CD4-positive, alpha-beta memory T cell (primary cell): ENCODE results near the gene GAS2L1. TPM values are rescaled to one million over a fixed set of nuclear protein-coding genes. Genes with fewer than 3 reads are reported as not detected.

Source experiments
- microRNA-seq: library from miRNA; unstranded; fragments of <30 nt; microRNA quantifications from one replicate; pipeline ENCODE4 v1.2.0, GENCODE V29; 2021; ENCODE audit warnings: borderline replicate concordance, borderline number of aligned reads, borderline microRNAs expressed, mixed read lengths
- polyA plus RNA-seq, 2 donors: library from polyadenylated mRNA; unstranded; fragments of 300-500 nt; fragmentation: Illumina TruSeq; gene quantifications; one replicate each; pipeline ENCODE4 v1.2.3, GENCODE V29; 2021
- total RNA-seq, 2 experiments: library from RNA; stranded (reverse); gene quantifications; one replicate each; pipeline ENCODE4 v1.2.3, GENCODE V29; 2021

The GAS2L1 gene
- total and polyA plus RNA-seq, 4 experiments from 2014 or later: 0.47 to 1.2 (median 0.85) TPM

Small RNAs within 50 kb of the gene (microRNA-seq; reads per million reads assigned to microRNA genes)
- gene MIR3653: 102 reads per million, percentile 69 among the genes with 10 or more reads in this experiment

Other genes with a start within 250 kb of the GAS2L1 start
- gene C22orf31, start 244.8 kb upstream of the GAS2L1 start, total RNA-seq: not detected
- not detected for gene C22orf31, start 244.8 kb upstream of the GAS2L1 start, polyA plus RNA-seq
- not detected for gene KREMEN1, start 233.6 kb upstream of the GAS2L1 start, total RNA-seq
- gene KREMEN1, start 233.6 kb upstream of the GAS2L1 start, polyA plus RNA-seq: not detected
- not detected for gene EMID1, start 100.8 kb upstream of the GAS2L1 start, total RNA-seq
- gene EMID1, start 100.8 kb upstream of the GAS2L1 start, polyA plus RNA-seq: under 1 TPM in 1 of 2 donors, not detected in 1; 0.11 TPM
- 10 to 100 TPM; 14.2 to 16.1 TPM for gene RHBDD3, start 38.7 kb upstream of the GAS2L1 start, total RNA-seq
- gene RHBDD3, start 38.7 kb upstream of the GAS2L1 start, polyA plus RNA-seq: 1 to 10 TPM; 7.8 to 8.0 TPM
- 100 to 1,000 TPM; 247 to 250 TPM for gene EWSR1, start 38.4 kb upstream of the GAS2L1 start, total RNA-seq
- gene EWSR1, start 38.4 kb upstream of the GAS2L1 start, polyA plus RNA-seq: 100 to 1,000 TPM; 192 to 210 TPM
- under 1 TPM; 0.36 to 0.79 TPM for gene RASL10A, start 9.0 kb downstream of the GAS2L1 start, total RNA-seq
- not detected for gene RASL10A, start 9.0 kb downstream of the GAS2L1 start, polyA plus RNA-seq
- gene AP1B1, start 81.9 kb downstream of the GAS2L1 start, total RNA-seq: 10 to 100 TPM; 41.3 to 42.7 TPM
- 10 to 100 TPM in 1 of 2 donors, 1 to 10 TPM in 1; 9.1 to 20.2 TPM for gene AP1B1, start 81.9 kb downstream of the GAS2L1 start, polyA plus RNA-seq
- not detected for gene RFPL1, start 131.9 kb downstream of the GAS2L1 start, total RNA-seq
- not detected for gene RFPL1, start 131.9 kb downstream of the GAS2L1 start, polyA plus RNA-seq
- under 1 TPM; 0.47 to 0.61 TPM for gene NEFH, start 173.6 kb downstream of the GAS2L1 start, total RNA-seq
- gene NEFH, start 173.6 kb downstream of the GAS2L1 start, polyA plus RNA-seq: 1 to 10 TPM in 1 of 2 donors, not detected in 1; 1.1 TPM
- 10 to 100 TPM; 57.6 to 57.7 TPM for gene THOC5, start 247.1 kb downstream of the GAS2L1 start, total RNA-seq
- gene THOC5, start 247.1 kb downstream of the GAS2L1 start, polyA plus RNA-seq: 10 to 100 TPM; 24.6 to 27.5 TPM